IPS DF 4.7 (cell line): ENCODE data around the gene ACAA1.
"Not testable (repeated sequence)": the region's sequence is repeated elsewhere in the genome, so short reads cannot be mapped to it uniquely, and the experiment has no call there.

Source experiments
- DNase-seq: peaks from one replicate; pipeline ENCODE4 v3.0.0-alpha.2; 2013; ENCODE audit warnings: low spot score; ENCODE audit errors: extremely low read depth

The ACAA1 gene

DNA sequence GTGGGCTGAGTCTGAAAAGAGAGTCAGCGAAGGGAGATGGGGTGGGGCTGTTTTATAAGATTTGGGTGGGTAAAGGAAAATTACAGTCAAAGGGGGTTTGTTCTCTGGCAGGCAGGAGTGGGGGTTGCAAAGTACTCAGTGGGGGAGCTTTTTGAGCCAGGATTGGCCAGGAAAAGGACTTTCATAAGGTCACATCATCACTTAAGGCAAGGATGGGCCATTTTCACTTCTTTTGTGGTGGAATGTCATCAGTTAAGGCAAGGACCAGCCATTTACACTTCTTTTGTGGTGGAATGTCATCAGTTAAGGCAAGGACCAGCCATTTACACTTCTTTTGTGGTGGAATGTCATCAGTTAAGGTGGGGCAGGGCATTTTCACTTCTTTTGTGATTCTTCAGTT is 53.7 kb downstream of the ACAA1 start:
- not testable (repeated sequence) for DNase-seq

- DNase-seq = not testable (repeated sequence)
Observed at GRCh38 chr3:38082296-38082695, 54.6 kb downstream of the ACAA1 start.

- not testable (repeated sequence) for DNase-seq
Observed at GRCh38 chr3:38077073-38077472, 59.9 kb downstream of the ACAA1 start.
